ENCODE measurements around the gene MED10.

The MED10 gene

DNA sequence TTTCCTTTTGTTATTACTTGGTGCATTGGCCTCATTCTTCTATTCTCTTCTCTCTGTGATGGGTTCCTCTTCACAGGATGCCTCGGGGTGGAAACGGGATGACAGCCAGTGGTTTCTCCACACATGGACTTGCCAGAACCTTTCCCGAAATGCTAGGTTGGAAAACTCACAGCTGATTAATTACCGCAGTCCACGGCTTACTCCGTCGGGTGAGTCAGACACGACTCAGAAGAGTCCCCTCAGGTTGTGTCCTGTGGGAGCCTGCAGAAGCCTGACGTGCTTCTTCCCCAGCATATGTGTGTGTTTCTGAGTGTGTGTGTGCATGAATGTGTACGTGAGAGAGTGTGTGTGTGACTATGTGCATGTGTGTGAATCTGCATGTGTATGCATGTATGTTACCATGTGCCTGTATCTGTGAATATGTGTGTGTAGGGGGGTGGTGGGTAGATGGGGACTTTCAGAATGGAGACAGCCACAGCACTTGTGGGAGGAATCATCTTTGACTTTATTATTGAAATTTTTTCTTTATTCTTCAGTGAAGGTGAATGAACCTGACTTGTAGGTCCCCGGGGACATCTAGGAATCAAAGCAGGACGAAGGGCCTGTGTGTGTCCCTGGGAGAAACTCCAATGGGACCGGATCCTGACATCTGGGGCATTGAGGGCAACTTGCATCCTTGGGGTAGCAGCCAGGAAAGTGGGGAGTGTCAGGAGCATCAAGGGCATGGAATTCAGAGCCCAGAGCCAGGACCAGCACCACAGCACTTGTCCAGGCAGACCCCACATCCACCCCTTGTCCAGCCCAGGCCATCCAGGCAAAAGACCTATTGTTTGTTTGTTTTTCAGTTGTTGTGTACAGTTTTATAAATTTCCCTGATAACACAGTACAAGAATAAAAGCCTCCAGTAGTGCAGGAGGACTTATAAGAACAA is 21.9 kb upstream of the MED10 start:
- peak; percentile 65 for DNase-seq (ENCODE audit: low read depth)

DNA sequence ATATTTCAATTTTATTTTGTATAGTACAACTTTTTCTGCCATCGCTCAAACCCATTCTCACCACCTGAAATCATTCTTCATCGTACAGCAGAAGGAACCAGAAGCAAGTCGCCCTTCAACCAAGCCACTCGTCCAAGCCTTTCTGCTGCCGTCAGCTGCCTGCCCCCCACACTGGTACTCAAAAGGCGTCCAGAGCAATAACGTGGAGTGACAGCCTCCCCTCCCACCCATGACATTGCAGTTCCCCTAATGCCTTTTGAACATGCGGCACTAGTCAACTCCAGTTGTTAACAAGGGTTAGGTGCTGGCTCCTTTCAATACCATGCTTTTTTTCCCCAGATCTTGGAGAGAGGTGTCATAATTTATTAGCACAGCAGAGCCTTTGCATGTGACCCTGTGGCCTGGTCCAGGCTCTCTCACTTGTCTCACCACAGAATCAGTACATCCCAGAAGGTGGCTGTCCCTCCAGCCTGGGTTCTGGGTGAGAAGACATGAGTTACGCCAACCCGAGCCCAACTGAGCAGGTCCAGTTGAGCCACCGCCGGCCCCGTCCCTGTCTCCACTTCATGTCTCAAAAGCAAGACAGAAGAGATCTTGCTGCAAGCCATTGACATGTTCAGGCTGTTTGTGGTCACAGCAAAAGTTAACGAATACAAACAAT is 20.4 kb upstream of the MED10 start:
- DNase-seq (ENCODE audit: low read depth) = no peak

DNA sequence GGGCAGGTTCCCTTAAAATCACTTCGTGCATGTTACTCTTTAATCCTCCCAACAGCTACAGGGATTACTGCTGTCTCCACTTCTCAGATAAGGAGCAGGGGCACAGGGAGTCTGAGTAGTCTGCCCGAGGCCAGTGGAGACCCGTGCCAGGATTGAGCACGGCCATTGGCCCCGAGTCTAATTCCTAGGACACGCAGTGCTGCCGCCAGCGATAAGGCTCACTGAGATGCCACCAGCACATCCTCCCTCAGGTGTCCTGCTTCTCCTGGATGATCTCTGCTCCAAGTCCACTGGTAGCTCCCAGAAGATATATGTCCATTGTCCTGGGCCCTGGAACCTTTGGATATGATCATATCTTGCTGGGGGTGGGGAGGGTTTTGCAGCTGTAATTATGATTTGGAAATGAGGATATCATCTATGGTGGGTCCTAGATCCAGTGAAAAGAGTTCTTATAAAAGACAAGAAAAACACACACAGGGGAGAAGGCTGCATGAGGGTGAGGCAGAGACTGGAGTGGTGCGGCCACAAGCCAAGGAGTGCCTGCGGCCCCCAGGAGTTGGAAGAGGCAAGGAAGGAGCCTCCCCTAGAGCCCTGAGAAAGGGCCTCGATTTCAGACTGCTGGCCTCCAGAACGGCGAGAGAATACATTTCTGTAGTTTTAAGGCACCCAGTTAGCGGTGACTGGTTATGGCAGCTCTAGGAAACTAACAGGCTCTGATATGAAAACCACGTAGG is 19.4 kb upstream of the MED10 start:
- no peak for DNase-seq (ENCODE audit: low read depth)

DNA sequence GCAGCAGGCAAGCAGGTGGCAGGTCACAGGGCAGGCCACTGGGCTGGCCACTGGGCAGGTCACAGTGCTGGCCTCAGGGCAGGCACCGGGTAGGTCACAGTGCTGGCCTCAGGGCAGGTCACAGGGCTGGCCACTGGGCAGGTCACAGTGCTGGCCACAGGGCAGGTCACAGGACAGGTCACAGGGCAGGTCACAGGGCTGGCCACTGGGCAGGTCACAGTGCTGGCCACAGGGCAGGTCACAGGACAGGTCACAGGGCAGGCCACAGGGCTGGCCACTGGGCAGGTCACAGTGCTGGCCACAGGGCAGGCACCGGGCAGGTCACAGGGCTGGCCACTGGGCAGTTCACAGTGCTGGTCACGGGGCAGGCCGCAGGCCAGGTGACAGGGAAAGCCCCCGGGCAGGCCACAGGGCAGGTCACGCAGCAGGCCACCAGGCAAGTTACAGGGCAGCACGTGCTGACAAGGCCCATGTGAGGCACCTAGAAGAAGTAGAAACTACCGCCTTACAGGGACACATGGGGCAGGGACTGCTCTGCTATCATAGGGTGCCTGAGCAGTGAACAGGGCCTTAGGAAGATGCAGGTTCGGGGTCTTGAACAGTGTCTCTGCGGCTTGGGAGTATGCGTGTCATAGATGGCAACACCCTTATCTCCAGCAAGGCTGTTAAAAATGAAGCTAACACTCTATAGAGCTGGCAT is 18.6 kb upstream of the MED10 start:
- DNase-seq (ENCODE audit: low read depth) = no peak

DNA sequence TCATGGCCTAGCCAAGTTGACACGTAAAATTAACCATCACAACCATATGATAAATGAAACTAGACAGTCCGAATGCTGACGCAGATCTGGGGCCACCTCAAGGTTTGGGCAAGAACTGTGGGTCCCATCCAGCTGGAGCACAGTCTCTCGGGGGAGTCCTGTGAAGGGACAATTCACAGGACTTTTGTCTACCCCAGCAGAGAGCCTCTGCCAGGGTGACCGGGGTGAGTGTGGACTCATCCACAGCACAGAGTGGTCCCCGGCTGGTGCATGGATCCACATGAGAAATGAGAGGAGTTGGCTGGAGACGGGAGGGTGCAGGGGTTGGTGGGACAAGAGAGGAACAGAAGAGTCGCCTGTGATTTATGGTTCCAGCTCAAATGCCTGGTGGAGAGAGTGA is 17.7 kb upstream of the MED10 start:
- no peak for DNase-seq (ENCODE audit: low read depth)

DNA sequence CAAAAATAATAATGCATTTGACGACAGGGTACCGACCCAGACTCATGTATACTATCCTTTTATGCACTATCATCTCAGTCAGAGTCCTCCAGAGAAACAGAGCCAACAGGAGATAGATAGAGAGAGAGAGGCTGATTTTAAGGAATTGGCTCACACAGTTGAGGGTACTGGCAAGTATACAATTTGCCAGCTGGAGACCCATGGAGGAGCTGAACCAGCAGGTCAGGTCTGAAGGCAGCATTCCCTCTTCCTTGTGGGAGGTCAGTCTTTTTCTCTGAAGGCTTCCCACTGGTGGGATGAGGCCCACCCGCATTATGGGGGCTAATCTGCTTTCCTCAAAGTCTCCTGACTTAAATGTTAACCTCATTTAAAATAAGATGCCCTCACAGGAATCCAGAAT is 17.3 kb upstream of the MED10 start:
- no peak for DNase-seq (ENCODE audit: low read depth)

DNA sequence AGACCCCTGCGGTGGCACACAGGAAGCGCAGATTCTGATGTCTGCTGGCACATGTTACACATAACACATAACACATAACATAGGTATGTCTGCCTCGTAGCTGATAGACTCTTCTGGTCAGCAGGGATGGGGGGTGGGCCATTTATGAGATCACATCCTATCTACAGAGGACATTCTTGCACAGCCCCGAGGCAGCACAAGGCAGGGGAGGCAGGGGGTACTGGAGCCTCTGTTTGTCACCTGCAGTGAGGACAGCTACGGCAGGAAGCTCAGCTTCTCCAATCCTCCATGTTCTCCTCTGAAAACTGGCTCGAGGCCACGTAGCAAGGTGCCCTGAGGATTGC is 16.7 kb upstream of the MED10 start:
- no peak for DNase-seq (ENCODE audit: low read depth)

DNA sequence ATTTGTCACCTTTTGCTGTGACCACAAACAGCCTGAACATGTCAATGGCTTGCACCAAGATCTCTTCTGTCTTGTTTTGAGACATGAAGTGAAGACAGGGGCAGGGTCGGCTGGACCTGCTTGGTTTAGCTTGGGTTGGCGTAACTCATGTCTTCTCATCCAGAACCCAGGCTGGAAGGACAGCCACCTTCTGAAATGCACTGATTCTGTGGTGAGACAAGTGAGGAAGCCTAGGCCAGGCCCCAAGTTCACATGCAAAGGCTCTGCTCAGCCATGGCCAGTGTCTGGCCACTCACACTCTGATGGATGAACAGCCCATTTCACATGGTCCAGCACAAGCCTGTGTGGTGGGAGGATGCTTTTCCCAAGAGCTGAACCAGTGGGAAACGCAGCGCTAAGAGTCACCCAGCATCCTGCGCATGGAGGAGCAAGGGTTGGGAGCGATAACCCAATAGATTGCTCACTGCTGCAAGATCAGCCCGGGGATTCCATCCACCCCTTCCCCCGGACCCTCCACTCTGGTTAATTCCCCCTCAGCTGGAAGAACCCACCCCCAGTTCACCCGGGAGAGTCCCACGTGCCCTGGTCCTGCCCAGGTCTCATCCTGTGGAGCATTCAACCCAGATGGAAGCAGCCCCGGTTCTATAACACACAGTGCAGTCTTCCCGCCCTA is 16.2 kb upstream of the MED10 start:
- DNase-seq (ENCODE audit: low read depth) = no peak

DNA sequence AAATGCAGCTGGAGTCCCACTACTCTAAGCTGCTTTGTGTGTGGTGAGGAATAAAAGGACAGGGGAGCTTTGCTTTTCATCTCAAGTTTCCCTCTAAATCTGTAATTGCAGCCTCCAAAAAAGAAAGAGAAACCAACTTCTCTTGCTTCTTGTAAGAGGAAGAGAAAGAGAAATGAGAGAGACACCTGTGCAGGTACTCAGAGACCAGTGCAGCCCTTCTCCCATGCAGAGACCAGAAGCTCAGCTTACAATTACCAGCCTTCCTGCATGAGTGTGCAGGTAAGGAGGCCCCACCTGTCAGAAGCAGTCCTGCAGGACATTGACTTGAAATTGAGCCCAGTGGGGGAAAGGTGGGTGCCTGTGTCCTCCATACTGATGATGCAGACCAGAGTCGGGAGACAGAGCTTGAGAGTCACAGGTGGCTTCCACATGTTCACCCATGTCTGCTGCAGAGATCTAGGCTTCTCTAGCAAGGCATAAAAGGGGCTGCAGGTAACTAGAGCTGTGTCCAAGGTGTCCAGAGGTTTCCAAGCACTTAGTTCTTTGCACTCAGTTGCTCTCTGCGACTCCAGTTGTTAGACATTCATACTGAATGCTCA is 15.3 kb upstream of the MED10 start:
- no peak for DNase-seq (ENCODE audit: low read depth)

DNA sequence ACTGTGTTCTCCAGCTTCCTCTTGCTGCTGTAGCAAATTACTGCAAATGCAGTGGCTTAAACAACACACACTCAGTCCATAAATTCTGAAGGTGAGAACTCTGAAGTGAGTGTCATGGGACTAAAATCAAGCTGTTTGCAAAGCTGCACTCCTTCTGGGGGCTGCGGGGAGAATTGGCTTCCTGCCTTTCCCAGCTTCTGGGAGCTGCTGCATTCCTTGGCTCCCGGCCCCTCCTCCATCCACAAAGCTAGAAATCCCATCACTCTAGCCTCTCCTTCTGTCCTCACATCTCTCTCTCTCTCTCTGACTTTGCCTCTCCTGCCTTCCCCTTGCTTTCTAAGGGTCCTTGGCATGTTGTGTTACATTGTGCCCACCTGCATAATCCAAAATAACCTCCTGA is 14.2 kb upstream of the MED10 start:
- no peak for DNase-seq (ENCODE audit: low read depth)

DNA sequence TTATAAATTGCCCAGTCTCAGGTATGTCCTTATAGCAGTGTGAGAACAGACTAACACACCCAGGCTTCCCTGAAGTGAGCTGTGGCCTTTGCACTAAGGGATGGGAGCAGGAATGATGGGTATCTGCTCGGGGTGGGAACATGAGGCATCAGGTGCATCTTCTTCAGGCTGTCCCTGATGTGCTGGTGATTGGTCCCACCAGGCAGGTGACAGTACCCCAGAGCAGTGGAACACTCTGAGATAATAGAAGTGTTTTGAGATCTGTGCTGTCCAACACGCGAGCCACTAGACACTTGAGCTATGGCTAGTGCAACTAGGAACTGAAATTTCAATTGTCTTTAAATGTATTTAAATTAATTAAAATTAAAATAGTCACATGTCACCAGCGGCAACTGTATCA is 12.8 kb upstream of the MED10 start:
- no peak for DNase-seq (ENCODE audit: low read depth)

DNA sequence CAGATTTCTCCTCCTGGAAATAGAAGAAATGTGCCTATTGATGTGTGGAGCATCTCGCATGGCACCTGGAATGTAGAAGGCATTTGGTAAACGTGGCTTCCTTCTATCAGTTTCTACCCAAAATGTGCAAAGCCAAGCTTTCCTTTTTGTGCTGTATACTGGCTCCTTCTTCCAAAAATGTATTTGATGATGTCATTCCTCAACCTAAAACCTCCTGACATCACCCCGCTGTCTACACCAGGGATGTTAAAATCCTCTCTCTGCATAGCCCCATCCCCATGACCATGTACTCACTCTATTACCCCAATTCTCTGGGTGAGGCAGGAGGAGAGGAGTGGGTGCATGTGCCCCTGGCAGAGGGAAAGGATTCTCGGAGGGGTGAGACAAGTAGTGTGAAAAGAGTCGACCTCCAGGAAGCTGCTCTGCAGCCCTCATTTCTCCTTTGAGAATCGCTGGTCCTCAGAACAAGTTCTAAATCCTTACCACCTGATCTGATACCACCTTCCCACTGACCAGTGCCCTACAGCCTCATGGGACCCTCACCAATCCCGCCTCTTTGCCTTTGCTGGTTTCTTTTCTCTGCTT is 11.7 kb upstream of the MED10 start:
- DNase-seq (ENCODE audit: low read depth) = no peak

DNA sequence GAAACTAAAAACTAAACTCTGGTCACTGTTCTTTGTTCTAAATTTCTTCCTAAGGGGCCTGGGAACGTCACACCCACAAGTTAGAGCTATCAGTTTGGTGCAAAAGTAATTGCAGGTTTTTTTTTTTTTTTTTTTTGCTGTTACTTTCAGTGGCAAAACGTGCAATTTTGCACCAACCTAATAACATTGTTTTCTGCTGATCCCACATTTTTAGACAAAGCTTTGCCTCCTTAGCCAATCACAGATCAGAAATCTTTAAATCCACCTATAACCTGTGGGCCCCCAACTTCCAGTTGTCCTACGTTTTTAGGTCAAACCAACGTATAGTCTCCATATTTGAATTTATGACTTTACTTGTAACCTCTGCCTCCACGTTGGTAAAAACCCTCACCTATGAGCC is 11.1 kb upstream of the MED10 start:
- no peak for DNase-seq (ENCODE audit: low read depth)

DNA sequence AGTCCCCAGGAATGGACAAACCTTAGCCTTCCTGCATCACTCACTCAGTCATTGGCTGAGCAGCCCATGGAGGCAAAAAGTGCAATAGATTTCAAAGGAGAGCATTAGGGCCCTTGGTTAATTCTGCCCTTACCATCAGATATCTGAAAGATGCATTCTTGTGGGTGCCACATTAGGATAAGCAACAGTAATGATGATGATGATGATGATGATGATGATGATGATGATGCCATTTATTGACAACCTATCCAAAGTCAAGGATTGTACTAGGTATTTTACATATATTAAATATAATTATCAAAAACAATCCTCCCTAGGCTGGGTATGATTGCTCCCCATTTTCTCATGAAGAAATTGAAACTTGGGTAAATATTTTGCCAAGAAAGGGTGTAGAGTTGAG is 9.6 kb upstream of the MED10 start:
- DNase-seq (ENCODE audit: low read depth) = no peak

DNA sequence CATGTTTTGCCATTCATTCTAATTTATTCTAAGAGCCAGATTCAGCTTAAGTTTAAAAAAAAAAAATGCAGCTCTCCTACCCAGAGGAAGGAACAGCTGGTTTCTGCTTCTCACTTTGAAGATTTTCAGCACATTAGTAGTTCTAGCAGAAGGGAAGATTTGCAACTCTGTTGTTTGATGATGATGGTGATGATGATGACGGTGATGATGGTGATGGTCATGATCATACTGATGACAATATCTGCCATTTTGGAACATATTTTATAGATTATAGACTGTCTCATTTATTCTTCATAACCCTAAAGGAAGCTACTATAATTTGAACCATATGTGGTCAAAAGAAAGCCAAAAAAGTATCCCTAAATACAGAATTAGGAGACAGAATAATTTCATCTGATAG is 7.9 kb upstream of the MED10 start:
- DNase-seq (ENCODE audit: low read depth) = no peak

DNA sequence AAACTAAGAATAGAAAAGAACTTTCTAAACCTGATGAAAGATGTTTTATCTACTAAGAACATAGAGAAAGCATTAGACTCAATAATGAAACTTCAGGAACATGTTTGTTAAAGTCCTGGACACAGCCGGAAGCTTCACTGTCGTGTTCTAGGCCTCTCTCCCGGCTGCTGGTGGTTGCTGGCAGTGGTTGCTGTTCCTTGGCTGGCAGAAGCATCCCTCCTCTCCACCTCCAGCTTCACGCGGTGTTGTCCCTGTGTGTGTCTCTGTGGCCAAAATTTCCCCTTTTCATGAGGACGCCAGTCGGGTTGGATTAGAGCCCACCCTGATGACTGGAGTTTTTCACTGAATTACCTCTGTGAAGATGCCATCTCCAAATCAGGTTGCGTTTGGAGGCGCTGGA is 6.5 kb upstream of the MED10 start:
- DNase-seq (ENCODE audit: low read depth) = no peak

DNA sequence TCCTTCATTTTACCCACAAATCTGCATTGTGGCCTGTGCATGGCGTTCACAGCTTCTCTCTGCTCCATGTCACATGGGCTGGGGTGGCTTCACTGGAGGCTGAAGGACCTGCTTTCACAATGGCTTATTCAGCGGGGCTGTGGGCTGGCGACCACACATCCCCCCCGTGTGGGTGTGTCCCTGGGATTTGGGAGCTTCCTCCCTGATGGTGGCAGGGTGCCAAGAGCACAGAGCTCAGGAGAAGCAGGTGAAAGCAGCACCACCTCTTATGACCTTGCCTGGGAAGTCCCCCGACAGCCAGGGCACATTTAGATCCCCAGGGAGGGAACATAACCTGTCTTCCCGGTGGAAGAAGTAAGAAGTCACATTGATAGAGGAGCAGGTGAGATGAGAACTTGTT is 5.0 kb upstream of the MED10 start:
- no peak for DNase-seq (ENCODE audit: low read depth)

DNA sequence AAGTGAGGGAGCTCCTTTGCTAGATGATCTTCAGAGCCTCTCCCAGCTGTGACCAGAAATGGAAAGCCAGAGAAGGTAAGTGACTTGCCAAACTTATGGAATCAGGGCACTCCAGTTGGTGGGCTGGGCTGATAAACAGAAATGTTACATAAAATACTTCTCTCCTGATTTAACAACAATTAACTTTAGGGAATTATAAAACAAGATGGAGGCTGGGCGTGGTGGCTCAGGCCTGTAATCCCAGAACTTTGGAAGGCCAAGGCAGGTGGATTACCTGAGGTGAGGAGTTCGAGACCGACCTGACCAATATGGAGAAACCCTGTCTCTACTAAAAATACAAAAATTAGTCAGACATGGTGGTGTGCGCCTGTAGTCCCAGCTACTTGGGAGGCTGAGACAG is 899 bp upstream of the MED10 start:
- no peak for DNase-seq (ENCODE audit: low read depth)

DNA sequence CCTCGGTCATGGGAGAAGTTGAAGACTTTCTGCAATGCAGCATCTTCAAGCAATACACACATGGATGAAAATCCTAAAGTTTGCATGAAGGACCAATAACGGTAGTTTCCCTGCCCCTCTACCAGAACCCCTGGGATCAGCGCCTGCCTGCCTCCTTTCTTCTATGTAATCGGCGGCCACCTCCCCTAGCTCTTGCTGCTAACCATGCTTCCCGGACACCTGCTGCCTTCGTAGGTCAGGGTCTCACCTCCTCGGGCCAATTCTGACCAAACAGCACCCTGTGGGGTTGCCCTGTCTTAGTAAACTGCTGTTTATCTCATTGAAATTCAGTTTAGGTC is 388 bp upstream of the MED10 start:
- no peak for DNase-seq (ENCODE audit: low read depth)

DNA sequence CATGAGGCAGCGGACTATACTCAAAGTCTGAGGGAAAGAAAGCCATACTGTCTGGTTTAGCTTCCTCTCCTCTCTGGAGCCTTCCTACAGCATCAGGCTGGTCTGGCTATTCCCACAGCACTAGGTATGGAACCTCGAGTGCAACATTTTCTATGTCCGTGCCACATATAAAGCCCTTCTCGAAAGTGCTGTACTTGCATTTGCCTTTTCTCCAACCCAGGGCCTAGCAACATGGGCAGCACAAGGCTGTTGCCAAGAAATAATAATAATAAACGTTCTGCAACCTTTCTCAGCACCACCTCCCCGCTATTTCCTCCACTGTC is 804 bp downstream of the MED10 start:
- no peak for DNase-seq (ENCODE audit: low read depth)

DNA sequence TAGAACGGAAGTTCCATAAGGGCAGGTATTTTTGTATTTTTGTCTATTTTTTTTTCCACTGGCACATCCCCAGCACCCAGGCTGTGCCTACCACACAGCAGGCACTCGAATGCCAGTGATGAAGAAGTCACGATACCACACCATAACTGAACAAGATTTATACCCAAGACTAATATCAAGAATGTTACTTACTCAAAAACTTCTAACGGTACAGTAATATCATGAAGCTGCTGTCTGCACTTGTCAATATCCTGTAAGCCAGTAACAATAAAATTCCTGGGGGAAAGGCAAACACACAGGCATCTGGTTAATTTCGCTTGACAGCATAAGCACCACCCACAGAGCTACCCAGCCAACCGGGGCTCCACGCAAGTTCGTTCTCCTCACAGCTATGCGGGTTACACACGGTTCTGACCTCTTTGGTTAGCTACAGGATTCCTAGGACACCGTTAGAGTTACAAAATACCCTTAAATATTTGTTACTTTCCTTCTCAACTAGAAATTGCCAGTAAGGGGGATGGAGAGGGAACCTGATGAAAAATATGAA is 1.3 kb downstream of the MED10 start:
- DNase-seq (ENCODE audit: low read depth) = peak; percentile 6

Data from EH (cell line).